Ascending aorta (tissue), 2 donors: ENCODE measurements around the gene GPS1. TPM values are rescaled to one million over a fixed set of nuclear protein-coding genes. Genes with fewer than 3 reads are reported as not detected.

ENCODE experiments used
- DNase-seq, 2 donors: peaks; one replicate each; pipeline ENCODE4 v3.0.0-alpha.2; 2019; ENCODE audit warnings: low spot score in 2 of 2
- H3K27ac ChIP-seq, 2 donors: fragments of 200-600 bp; sonication (generic); one replicate each; pipeline ENCODE4 v1.5.1; 2016 to 2017; ENCODE audit warnings: mild to moderate bottlenecking in 1 of 2
- H3K27me3 ChIP-seq: fragments of 200-600 bp; sonication (generic); one replicate; pipeline ENCODE4 v1.5.1; 2017
- H3K36me3 ChIP-seq, 2 donors: fragments of 200-600 bp; sonication (generic); one replicate each; pipeline ENCODE4 v1.5.1; 2016
- H3K4me1 ChIP-seq, 2 donors: fragments of 200-600 bp; sonication (generic); one replicate each; pipeline ENCODE4 v1.5.1; 2016 to 2017; ENCODE audit warnings: mild to moderate bottlenecking in 1 of 2
- H3K4me3 ChIP-seq, 2 donors: fragments of 200-600 bp; sonication (generic); one replicate each; pipeline ENCODE4 v1.5.1; 2016 to 2017; ENCODE audit warnings: mild to moderate bottlenecking in 1 of 2
- H3K9me3 ChIP-seq, 2 donors: fragments of 200-600 bp; sonication (generic); one replicate each; pipeline ENCODE4 v1.5.1; 2016
- intact Hi-C: fragments of 100-400 bp; cut with DNase I; formaldehyde crosslinking; loops from one replicate; pipeline ENCODE4 v1.15.1; 2023
- total RNA-seq: library from RNA; depleted of rRNA; stranded (reverse); fragments of >200 nt; gene quantifications from one replicate; pipeline ENCODE4 v1.1.0, GENCODE V29; 2016
- TF ChIP-seq, protein P1 (sequence below), 3 experiments: fragments of 200-600 bp in 2 of 3; fragments of 450-650 bp in 1 of 3; sonication (generic) in 2 of 3; IDR thresholded peaks; one replicate each; pipeline ENCODE4 v1.5.1; 2016 to 2019; ENCODE audit warnings: antibody characterized with exemption in 3 of 3, mild to moderate bottlenecking in 1 of 3, moderate library complexity in 1 of 3

The GPS1 gene
- total RNA-seq, 1 donor from 2014 or later: 42.1 TPM

DNA sequence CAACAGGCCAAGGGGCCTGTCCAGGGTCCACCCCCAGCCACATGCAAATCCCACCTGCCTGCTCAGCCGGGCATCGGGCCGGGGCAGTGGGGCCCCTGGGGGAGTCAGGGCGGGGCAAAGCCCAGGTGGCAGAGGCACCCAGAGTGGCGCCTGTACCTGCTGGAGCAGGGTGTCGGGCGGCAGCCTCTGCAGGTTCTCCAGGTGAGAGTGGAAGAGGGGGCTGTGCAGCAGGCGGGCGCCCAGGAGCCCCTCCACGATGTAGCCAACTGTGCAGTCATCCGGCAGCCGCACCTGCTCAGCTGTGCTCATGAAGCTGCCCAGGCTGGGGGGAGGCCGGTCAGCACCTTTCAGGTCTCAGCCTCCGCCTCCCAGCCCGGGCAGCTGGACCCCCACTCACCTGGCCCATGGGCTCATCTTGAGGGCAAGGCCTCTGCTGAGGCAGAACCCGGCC is 2.2 kb upstream of the GPS1 start:
- Histone ChIP-seq H3K9me3 (no peaks in the 10 kb centered on the region), H3K27me3 (no peaks in the 10 kb centered on the region), H3K27ac (no peak overlapping the region), H3K36me3 (peaks cover 24 to 41% of the 10 kb centered on the region in 2 donors), H3K4me3 (no peak overlapping the region), H3K4me1 (peaks cover 18 to 19% of the 10 kb centered on the region in 2 donors)
- TF ChIP-seq, protein P1, sequence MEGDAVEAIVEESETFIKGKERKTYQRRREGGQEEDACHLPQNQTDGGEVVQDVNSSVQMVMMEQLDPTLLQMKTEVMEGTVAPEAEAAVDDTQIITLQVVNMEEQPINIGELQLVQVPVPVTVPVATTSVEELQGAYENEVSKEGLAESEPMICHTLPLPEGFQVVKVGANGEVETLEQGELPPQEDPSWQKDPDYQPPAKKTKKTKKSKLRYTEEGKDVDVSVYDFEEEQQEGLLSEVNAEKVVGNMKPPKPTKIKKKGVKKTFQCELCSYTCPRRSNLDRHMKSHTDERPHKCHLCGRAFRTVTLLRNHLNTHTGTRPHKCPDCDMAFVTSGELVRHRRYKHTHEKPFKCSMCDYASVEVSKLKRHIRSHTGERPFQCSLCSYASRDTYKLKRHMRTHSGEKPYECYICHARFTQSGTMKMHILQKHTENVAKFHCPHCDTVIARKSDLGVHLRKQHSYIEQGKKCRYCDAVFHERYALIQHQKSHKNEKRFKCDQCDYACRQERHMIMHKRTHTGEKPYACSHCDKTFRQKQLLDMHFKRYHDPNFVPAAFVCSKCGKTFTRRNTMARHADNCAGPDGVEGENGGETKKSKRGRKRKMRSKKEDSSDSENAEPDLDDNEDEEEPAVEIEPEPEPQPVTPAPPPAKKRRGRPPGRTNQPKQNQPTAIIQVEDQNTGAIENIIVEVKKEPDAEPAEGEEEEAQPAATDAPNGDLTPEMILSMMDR (IDR thresholded peaks at IDR 0.05): no peak
- DNase-seq: no peak
- intact Hi-C loops: no loop called here

DNA sequence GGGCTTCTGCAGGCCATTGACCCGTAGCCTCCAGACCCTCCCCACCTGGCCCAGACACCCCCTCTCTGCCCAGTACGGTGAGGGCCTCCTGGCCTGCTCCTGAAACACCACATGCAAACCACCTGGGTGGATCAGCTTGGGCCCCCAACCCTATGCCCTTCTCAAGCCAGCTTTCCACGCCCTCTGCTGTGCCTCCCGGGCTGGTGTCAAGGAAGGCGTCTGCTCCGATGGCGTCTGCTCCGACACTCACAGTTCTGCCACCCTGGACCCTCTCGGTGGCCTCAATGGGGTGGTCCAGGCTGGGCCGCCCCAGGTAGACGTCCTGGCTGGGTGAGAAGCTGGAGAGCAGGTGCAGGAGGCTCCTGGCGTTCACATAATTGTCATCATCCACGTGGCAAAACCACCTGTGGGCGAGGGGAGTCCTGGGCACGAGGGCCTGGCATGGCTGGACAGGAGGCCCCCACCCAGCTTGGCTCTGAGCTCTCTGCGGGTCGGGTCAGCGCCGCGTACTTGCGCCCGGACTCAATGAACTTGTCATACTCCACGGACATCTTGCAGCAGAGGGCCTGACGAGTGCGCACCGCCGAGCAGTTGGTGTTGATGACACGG is 1.4 kb upstream of the GPS1 start:
- DNase-seq: no peak
- Histone ChIP-seq H3K36me3 (peaks cover 31 to 48% of the 10 kb centered on the region in 2 donors), H3K27ac (peak overlapping the region in 1 of 2 donors; percentile 11), H3K27me3 (no peaks in the 10 kb centered on the region), H3K4me3 (peak overlapping the region; percentile 83 to 94), H3K9me3 (no peaks in the 10 kb centered on the region), H3K4me1 (peaks cover 18 to 19% of the 10 kb centered on the region in 2 donors)
- TF ChIP-seq, protein P1 (IDR thresholded peaks at IDR 0.05): no peak
- intact Hi-C loops: loop anchor here (2.0 kb wide), 2 partner anchors 15 to 27 kb away; partner anchors contain the start of genes CENPX, DUS1L and LRRC45

DNA sequence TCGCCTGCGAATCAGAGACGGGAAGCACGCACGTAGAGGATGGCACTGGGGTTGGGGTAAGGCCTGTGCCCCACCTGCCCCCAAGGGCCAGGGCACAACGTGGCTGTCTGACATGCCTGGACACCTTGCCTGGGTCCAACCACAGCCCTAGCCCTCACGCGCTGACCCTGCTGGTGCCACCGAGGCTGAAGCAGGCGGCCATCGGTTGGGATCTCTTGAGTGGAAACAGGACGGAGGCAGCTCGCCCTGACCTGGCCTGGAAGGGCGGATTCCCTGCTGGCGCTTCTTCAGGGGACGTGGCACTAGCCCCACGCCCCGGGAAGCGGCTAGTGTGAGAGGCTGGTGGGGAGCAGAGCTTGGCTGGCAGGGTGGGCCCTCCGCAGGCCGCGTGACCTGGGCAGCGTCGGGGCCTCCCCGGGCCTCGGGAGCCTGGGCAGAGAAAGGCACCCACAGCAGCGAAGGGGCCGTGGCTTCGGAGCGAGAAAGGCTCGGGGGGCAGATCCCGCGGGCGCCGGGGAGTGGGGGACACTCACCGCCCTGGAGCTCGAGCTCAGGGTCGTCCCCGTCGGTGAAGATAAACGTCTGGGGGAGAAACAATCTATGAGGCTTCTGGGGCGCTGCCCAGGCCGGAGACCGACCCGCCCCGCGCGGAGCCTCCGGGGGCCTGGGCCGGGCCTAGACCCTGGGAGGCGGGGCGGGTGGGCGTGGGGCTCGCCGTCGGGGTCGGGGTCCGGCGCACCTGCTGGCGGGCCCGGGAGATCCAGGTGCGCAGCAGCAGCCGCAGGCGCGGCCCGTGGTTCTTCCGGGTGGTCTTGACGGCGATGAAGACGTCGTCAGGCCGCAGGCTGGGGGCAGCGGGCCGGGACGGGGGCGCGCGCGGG is 697 bp upstream of the GPS1 start:
- peak overlapping the region; percentile 83 to 94 for H3K4me3 ChIP-seq
- TF ChIP-seq, protein P1 (IDR thresholded peaks at IDR 0.05): no peak
- peaks cover 18 to 19% of the 10 kb centered on the region in 2 donors for H3K4me1 ChIP-seq
- H3K36me3 ChIP-seq: peaks cover 38 to 55% of the 10 kb centered on the region in 2 donors
- no peak for DNase-seq
- peak overlapping the region; percentile 11 to 14 for H3K27ac ChIP-seq
- no peaks in the 10 kb centered on the region for H3K9me3 ChIP-seq
- no peaks in the 10 kb centered on the region for H3K27me3 ChIP-seq
- intact Hi-C loops: loop anchor here (2.0 kb wide), 2 partner anchors 14 to 28 kb away; partner anchors contain the start of genes CENPX, DUS1L and LRRC45

DNA sequence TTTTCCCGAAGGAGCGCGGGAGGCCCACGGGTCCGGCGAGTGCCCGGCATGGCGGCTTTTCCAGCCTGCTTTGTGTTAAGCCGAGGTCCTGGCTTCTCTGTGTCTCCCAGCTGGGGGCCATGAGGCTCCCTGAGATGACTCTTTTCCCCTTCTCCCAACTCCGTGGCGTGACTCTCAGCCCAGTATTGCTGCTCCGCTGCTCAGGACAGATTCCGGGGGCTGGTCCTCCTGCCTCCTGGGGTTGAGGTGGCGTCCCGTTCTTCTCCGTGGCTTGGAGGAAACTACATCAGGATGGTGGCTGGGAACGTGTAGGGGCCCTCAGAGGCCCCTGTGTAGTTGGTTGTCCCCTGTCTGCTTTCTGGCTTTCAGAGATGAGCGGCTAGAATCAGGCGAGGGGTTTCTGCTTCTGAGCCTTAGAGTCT is 951 bp downstream of the GPS1 start:
- TF ChIP-seq, protein P1 (IDR thresholded peaks at IDR 0.05): no peak
- no peaks in the 10 kb centered on the region for H3K27me3 ChIP-seq
- H3K4me1 ChIP-seq: peaks cover 18 to 19% of the 10 kb centered on the region in 2 donors
- peaks cover 53 to 64% of the 10 kb centered on the region in 2 donors for H3K36me3 ChIP-seq
- no peaks in the 10 kb centered on the region for H3K9me3 ChIP-seq
- no peak for DNase-seq
- H3K27ac ChIP-seq: no peak overlapping the region
- peak overlapping the region; percentile 83 to 94 for H3K4me3 ChIP-seq
- intact Hi-C loops: no loop called here

DNA sequence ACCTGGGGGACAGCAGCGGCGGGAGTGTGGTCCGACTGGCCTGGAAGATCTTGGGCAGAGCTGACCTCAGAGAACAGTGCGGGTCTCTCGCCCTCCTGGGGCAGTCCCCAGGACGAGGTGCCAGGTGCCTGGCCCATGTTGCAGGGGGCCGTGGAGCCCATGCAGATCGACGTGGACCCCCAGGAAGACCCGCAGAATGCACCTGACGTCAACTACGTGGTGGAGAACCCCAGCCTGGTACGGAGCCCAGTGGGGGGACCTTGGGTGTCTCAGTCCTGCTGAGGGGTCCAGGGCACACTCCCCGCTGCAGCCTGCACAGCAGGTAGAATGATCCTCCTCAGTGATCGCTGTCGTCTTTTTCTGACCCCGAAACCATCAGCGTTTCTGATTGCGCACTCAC is 1.4 kb downstream of the GPS1 start:
- no peaks in the 10 kb centered on the region for H3K27me3 ChIP-seq
- no peaks in the 10 kb centered on the region for H3K9me3 ChIP-seq
- intact Hi-C loops: no loop called here
- no peak overlapping the region for H3K27ac ChIP-seq
- peaks cover 53 to 64% of the 10 kb centered on the region in 2 donors for H3K36me3 ChIP-seq
- DNase-seq: no peak
- TF ChIP-seq, protein P1 (IDR thresholded peaks at IDR 0.05): no peak
- peak overlapping the region; percentile 83 to 94 for H3K4me3 ChIP-seq
- H3K4me1 ChIP-seq: peaks cover 18 to 19% of the 10 kb centered on the region in 2 donors
